ENCODE measurements around the gene CFAP74. TPM values are rescaled to one million over a fixed set of nuclear protein-coding genes. Genes with fewer than 3 reads are reported as not detected.

CFAP74 gene
- total RNA-seq, 1 experiment from 2014 or later, result 0.28 TPM

DNA sequence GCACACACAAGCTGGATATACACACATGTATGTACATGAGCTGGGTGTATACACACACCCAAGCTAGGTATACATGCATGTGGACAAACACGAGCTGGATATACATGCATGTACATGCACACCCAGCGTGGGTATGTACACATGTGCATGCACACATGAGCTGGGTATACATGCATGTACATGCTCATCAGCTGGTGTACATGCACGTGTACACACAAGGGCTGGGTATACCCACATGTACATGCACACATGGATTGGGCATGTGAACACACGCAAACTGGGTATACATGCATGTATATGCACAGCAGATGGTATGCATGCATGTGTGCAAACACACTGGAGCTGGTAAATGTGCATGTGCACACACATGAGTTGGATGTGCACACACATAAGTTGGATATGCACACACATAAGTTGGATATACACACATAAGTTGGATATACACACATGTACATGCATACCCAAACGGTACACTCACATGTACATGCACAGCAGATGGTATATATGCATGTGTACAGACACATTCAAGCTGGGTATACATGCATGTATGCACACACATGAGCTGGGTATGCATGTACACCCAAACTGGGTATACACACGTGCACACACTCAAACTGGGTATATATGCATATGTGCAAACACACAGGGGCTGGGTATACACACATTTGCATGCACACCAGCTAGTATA lies 105.2 kb downstream of the CFAP74 start:
- H2AFZ ChIP-seq (ENCODE audit: low read length), result no peak overlapping the region
- H3K18ac ChIP-seq (ENCODE audit: insufficient read length, low read depth, low read length), result no peak overlapping the region
- H2BK15ac ChIP-seq (ENCODE audit: low read depth, low read length), result no peak overlapping the region
- no peaks in the 10 kb centered on the region for H4K20me1 ChIP-seq (ENCODE audit: control insufficient read depth, insufficient read depth, insufficient read length)
- no CpG with 5 or more reads among the region's 6 CpGs for WGBS (ENCODE audit: extremely low coverage, insufficient read length, low lambda C conversion rate)
- Mint-ChIP-seq H3K27me3 (ENCODE audit: low read depth) (peaks cover 8% of the 10 kb centered on the region), H3K4me3 (no peak overlapping the region; a peak in 1 of 5 replicates), H3K27ac (no peak overlapping the region; a peak in 1 of 7 replicates), H3K9me3 (peaks cover 6% of the 10 kb centered on the region in 2 experiments; a peak in 3 of 5 replicates), H3K4me1 (peaks cover 19 to 26% of the 10 kb centered on the region in 2 experiments), H3K36me3 (ENCODE audit: insufficient read depth in 1 of 3, low read depth in 3 of 3) (no peaks in the 10 kb centered on the region)
- H2AK5ac ChIP-seq (ENCODE audit: insufficient read length, low read length), result no peak overlapping the region
- H3K4ac ChIP-seq (ENCODE audit: low read depth, low read length), result no peak overlapping the region
- H3K4me2 ChIP-seq (ENCODE audit: insufficient read depth, insufficient read length, low read length), result no peak overlapping the region
- H3K9me3 ChIP-seq (ENCODE audit: control insufficient read depth, low read depth, low read length), result no peaks in the 10 kb centered on the region
- H4K5ac ChIP-seq (ENCODE audit: insufficient read length, low read depth, low read length), result no peak overlapping the region
- TF ChIP-seq CTCF (conservative IDR thresholded peaks at IDR 0.05), result no peak
- H3K79me2 ChIP-seq (ENCODE audit: insufficient read depth, low read length), result no peaks in the 10 kb centered on the region; the same call in 1 of the 2 replicates
- DNase-seq, result no peak
- H4K91ac ChIP-seq (ENCODE audit: insufficient read length, low read depth, low read length), result no peak overlapping the region
- no peaks in the 10 kb centered on the region for H3K27me3 ChIP-seq (ENCODE audit: insufficient read depth, low read length)
- 0 out of 2 replicates have a peak, but pooled peaks cover 3% of the 10 kb centered on the region for H3K4me1 ChIP-seq (ENCODE audit: insufficient read depth, low read length)
- H2BK5ac ChIP-seq (ENCODE audit: insufficient read length, low read length), result no peak overlapping the region
- H2BK120ac ChIP-seq (ENCODE audit: low read depth, low read length, poor library complexity, severe bottlenecking), result no peak overlapping the region
- H3K23me2 ChIP-seq (ENCODE audit: insufficient read length, low read depth, low read length, poor library complexity, severe bottlenecking), result no peaks in the 10 kb centered on the region
- H3K23ac ChIP-seq (ENCODE audit: insufficient read length, low read depth, low read length), result no peak overlapping the region
- no peak overlapping the region for H3K27ac ChIP-seq (ENCODE audit: insufficient read length, low read depth, low read length)
- H3T11ph ChIP-seq (ENCODE audit: low read length), result no peak overlapping the region
- H3K9ac ChIP-seq (ENCODE audit: extremely low read depth, insufficient read length, low read length), result no peak overlapping the region
- no peak overlapping the region for H3K56ac ChIP-seq (ENCODE audit: insufficient read length, low read depth, low read length)
- H3K14ac ChIP-seq (ENCODE audit: insufficient read depth, low read length), result no peak overlapping the region
- no peak overlapping the region for H2BK12ac ChIP-seq (ENCODE audit: insufficient read length, low read depth, low read length)
- no peaks in the 10 kb centered on the region for H3K79me1 ChIP-seq (ENCODE audit: insufficient read depth, low read depth, low read length, poor library complexity, severe bottlenecking)
- H2BK20ac ChIP-seq (ENCODE audit: low read depth, low read length, poor library complexity, severe bottlenecking), result no peak overlapping the region
- no peak overlapping the region for H4K8ac ChIP-seq (replicated peaks; ENCODE audit: insufficient read length, low read depth, low read length)
